Keratinocyte (primary cell): ENCODE measurements around the gene C19orf73.

Experiments used
- EZH2 ChIP-seq: IDR thresholded peaks from one replicate; pipeline ENCODE4 v1.6.1; 2012; ENCODE audit warnings: inconsistent platforms, mild to moderate bottlenecking, low read length, moderate library complexity
- TF ChIP-seq, protein P1 (sequence below), 3 experiments: IDR thresholded peaks in 1 of 3; conservative IDR thresholded peaks in 1 of 3; optimal IDR thresholded peaks in 1 of 3; 2 replicates in 2 of 3; 3 replicates in 1 of 3; pipeline versions ENCODE3 to v1.5.1; 2011; ENCODE audit warnings: low read length in 3 of 3, mild to moderate bottlenecking in 3 of 3, moderate library complexity in 2 of 3, control low read depth in 1 of 3, inconsistent platforms in 1 of 3; ENCODE audit not compliant: insufficient read depth in 2 of 3; ENCODE audit errors: extremely low read depth in 1 of 3

DNA sequence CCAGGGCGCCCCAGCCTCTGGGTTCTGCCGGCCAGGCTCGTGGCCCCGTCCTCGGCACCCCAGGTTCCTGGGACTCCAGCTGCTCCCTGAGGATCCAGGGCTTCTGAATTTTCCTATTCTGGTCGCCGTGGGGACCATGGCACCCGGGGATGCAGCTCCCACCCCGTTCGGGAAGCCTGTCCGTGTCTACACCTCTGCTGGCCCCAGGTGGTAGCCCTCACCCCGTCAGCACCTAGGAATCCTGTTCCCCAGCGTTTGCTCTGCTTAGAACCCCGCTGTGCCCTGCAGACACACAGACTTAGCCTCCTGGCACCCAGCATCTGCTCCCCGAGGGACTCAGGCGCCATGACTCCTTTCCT lies 1.4 kb upstream of the C19orf73 start:
- TF ChIP-seq, protein P1, sequence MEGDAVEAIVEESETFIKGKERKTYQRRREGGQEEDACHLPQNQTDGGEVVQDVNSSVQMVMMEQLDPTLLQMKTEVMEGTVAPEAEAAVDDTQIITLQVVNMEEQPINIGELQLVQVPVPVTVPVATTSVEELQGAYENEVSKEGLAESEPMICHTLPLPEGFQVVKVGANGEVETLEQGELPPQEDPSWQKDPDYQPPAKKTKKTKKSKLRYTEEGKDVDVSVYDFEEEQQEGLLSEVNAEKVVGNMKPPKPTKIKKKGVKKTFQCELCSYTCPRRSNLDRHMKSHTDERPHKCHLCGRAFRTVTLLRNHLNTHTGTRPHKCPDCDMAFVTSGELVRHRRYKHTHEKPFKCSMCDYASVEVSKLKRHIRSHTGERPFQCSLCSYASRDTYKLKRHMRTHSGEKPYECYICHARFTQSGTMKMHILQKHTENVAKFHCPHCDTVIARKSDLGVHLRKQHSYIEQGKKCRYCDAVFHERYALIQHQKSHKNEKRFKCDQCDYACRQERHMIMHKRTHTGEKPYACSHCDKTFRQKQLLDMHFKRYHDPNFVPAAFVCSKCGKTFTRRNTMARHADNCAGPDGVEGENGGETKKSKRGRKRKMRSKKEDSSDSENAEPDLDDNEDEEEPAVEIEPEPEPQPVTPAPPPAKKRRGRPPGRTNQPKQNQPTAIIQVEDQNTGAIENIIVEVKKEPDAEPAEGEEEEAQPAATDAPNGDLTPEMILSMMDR (optimal IDR thresholded peaks at IDR 0.05 in 1 of 3, IDR thresholded peaks at IDR 0.05 in 1 of 3, conservative IDR thresholded peaks at IDR 0.05 in 1 of 3; ENCODE audit: extremely low read depth in 1 of 3, insufficient read depth in 2 of 3, low read length in 3 of 3): no peak
- no peak for TF ChIP-seq EZH2
